GM19043 (cell line): ENCODE data around the gene GDPD2.

Source experiments
- ATAC-seq: cut with Tn5 transposase; IDR thresholded peaks from one replicate; pipeline ENCODE4 v1.9.1; 2021; ENCODE audit warnings: low read depth; ENCODE audit not compliant: unreplicated experiment

GDPD2 gene

DNA sequence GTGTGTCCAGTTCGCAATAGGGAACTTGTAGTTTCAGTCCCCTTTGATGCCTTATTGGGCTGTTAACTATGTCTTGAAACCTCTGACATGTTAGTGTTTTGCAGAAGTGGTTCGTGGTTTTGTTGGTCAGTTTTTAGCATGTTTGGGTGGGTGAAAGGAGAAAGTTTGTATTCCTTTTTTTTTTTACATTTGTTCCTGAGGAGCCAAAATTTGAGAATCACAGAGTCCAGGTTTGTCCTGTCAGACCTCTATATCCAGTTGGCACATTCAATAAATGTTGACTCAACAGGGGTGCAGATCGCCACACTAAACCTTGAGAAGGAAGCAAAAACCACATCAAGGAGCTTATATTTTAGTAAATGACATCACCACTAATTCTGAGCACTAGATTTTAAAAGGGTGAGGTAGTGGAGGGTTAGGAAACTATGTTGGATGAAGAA lies 47.8 kb downstream of the GDPD2 start:
- no peak for ATAC-seq

- no peak for ATAC-seq
Measured at GRCh38 chrX:70476166-70476933, 53.2 kb downstream of the GDPD2 start.

DNA sequence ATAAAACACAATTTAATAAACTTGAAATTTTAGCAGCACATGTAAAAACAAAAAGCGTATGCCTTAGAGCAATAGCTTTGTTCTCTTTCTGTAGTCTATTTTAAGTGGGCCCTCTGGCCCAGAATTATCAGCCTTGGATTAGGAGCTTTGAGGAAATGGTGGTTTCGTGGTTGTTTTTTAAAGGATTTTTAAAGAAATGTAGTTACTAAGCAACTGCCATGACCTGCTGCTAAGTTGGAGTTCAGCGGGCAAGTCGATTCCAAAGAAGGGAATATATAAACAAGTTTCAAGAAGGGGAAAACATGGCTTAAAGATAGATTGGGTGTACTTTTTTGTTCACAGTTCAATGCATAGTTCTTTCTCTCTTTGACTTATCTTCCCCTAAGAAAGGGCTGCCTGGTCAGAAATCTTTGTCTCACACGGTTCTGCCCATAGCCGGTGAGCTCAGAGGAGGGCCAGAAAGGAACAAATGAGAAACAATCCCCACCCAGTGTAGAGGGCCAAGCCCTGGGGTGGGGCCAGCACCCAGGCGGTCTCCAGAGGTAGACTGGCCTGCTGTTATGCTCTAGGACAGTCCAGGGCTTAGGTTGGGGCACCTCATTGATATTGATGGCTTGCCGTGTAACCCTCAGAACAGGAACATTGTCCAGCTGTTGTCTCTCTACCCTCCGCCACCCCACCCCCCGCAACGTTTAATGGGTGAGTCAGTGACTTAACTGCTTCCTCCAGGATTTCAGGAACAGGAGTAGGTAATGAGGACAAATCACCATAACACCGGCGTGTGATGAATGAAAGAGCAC lies 54.0 kb downstream of the GDPD2 start:
- ATAC-seq: no peak

- ATAC-seq: no peak
Measured at GRCh38 chrX:70477734-70478075, 54.6 kb downstream of the GDPD2 start.

DNA sequence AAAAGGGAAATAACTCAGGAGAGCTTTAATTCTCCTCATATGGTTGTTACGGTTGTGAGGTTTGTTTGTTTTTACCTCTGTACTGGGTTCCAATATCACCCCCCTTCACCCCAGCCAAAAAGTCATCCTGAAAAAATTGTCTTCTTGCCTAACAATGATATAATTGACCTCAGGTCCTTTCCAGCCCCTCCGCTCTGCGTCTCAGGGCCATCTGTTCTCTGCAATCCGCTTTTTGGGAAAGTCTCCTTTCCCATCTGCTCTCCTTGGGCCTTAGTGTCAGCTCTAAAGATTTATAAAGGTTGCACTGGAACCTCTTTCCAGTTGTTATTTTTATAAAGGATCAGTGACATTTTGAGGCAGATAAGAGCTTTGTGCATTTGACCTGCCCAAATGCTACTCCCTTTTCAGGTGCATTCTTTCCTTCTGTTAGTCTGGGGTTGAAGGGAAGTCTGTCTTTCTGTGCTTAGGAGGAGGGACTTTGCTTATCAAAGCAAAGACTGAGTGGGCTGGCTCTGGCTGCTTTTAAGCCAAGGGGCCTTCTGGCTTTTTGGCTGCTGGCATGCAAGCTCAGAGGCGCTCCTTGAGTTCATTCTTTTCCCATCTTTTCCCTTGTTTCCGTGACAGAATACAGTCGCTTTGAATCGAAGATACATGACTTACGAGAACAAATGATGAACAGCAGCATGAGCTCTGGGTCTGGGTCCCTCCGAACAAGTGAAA lies 55.6 kb downstream of the GDPD2 start:
- no peak for ATAC-seq

DNA sequence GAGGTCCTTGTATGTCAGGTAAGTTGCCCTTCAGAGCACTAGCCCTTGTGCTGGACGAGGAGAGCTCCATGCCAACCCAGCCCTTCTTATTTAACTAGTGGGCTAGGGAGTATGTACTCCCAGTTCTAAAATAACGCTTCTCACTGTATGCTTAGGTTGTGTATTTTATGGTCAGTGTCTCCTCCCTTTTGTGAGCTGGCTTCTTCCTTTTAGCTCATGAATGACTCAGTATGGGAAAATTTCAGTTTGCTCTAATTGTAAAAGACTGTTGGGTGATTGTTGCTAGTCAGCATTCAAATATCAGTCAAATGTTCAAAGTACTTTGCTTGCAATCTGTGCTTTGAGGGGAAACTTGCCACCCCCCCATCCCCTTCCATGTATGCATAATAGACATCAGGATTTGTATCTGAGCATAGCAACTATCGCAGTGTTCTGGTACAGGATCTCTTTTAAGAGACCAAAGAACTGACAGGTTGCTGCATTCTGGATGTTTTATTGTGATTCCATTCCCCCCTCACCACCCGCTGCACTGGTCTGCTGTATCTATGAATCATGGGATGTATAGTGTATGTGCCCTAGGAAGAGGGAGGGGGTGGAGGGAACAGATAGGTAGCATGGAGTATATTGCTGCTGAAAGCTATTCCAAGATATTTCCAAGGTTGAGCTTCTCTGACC lies 56.3 kb downstream of the GDPD2 start:
- no peak for ATAC-seq

DNA sequence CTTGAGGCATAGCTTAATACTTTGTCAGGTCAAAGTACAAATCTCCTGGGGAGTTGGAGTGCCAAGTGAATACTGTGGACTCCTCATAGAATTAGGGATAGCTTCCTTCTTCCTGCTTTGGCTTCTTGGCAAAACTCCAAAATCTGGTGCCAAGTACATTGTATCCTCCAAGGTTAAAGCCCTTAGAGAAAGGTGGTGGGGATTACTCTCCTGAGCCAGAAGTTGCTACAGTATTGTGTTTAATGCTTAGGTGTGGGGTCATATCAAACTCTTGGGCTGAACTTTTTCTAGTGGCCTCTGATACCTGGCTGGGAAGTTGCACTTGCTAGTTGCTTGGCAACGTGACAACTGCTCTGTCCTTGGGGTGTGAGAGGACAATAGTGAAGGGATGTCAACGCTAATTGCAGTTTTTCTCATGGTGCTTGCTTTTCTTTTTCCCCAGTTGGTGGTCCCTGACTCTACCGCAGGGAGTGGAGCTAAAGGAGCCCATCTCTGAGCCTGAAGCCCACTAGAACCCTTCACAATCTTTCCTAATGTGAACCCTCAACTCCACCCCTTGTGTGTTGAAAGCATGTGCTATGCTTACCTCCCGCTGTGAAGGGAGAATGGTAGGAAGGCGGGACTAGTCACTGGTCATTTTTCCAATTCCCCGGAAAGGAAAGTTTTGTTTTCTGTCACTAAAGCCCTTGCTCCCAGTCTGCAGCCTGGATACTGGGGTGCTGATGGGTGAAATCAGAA lies 57.0 kb downstream of the GDPD2 start:
- ATAC-seq: no peak

- no peak for ATAC-seq
Measured at GRCh38 chrX:70480660-70481018, 57.5 kb downstream of the GDPD2 start.

- ATAC-seq: no peak
Measured at GRCh38 chrX:70481471-70482270, 58.6 kb downstream of the GDPD2 start.

DNA sequence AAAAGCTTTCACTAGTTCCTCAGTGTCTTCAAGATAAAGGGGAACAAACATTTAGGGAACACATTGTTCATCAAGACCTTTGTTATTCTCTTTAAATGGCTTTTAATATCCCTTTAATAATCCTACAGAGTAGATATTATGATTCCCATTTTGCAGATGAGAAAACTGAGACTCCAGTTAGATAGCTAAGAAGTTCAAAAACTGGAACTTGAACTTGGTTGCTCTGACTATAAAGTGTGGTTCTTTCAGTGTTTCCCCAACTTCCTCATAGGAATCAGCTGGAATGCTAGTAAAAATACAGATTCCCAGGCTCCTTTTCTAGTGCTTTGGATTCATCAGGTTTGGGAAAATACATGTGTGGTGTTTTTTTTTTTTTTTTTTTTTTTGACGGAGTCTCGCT lies 59.2 kb downstream of the GDPD2 start:
- ATAC-seq: no peak
